PC-3 (cell line): ENCODE measurements around the gene DNAJA3. TPM values are rescaled to one million over a fixed set of nuclear protein-coding genes. Genes with fewer than 3 reads are reported as not detected.

Experiments used
- ATAC-seq: fragments of 200-7000 bp; cut with Tn5 transposase; 2 replicates; pipeline ENCODE4 v1.9.1; 2020; ENCODE audit warnings: mild to moderate bottlenecking, moderate library complexity
- BruUV-seq: library from RNA; stranded (reverse); fragments of 400-500 nt; replicated peaks from 2 replicates; lab custom pipeline; 2021; lab: Mats Ljungman, UMichigan
- CTCF ChIA-PET: fragments of 300-600 bp; sonication (Branson Sonifier 250); formaldehyde crosslinking; loops from one replicate; lab custom pipeline; 2022; ENCODE audit warnings: antibody characterized with exemption; lab: Charles Lee
- POLR2A ChIA-PET: fragments of 300-600 bp; sonication (Branson Sonifier 250); formaldehyde crosslinking; loops from one replicate; lab custom pipeline; 2022; ENCODE audit warnings: antibody characterized with exemption; ENCODE audit not compliant: unreplicated experiment; lab: Charles Lee
- DNase-seq: peaks from one replicate; pipeline ENCODE4 v3.0.0-alpha.2; 2015
- H2AFZ ChIP-seq: fragments of 300-600 bp; sonication (generic); 2 replicates; pipeline ENCODE4 v1.6.0; 2016; ENCODE audit warnings: antibody characterized with exemption, low read length
- H3F3A ChIP-seq: fragments of 300-600 bp; sonication (generic); one replicate; pipeline ENCODE4 v1.6.0; 2017; ENCODE audit warnings: antibody characterized with exemption, low read length, control low read depth, mild to moderate bottlenecking; ENCODE audit not compliant: unreplicated experiment
- H3K27ac ChIP-seq: fragments of 300-600 bp; sonication (generic); 2 replicates; pipeline ENCODE4 v1.5.1; 2016; ENCODE audit warnings: mild to moderate bottlenecking, low read length
- H3K27me3 ChIP-seq: fragments of 300-600 bp; sonication (generic); 2 replicates; pipeline ENCODE4 v1.6.1; 2016; ENCODE audit warnings: low read length, mixed read lengths
- H3K36me3 ChIP-seq: fragments of 300-600 bp; sonication (generic); 2 replicates; pipeline ENCODE4 v1.6.1; 2016; ENCODE audit warnings: low read depth, mixed run types, low read length, mixed read lengths
- H3K4me1 ChIP-seq: fragments of 300-600 bp; sonication (generic); 2 replicates; pipeline ENCODE4 v1.5.1; 2016; ENCODE audit warnings: low read length; ENCODE audit not compliant: insufficient read depth
- H3K4me2 ChIP-seq: fragments of 300-600 bp; sonication (generic); 2 replicates; pipeline ENCODE4 v1.6.0; 2016; ENCODE audit warnings: low read length
- H3K4me3 ChIP-seq: fragments of 300-600 bp; sonication (generic); 2 replicates; pipeline ENCODE4 v1.5.1; 2016; ENCODE audit warnings: mild to moderate bottlenecking, low read length, mixed read lengths
- H3K79me2 ChIP-seq: fragments of 300-600 bp; sonication (generic); 2 replicates; pipeline ENCODE4 v1.6.1; 2017; ENCODE audit warnings: low read length, mixed read lengths
- H3K9ac ChIP-seq: fragments of 300-600 bp; sonication (generic); 2 replicates; pipeline ENCODE4 v1.6.0; 2016; ENCODE audit warnings: mild to moderate bottlenecking, low read length
- H3K9me2 ChIP-seq: fragments of 300-600 bp; sonication (generic); replicated peaks from 2 replicates; pipeline ENCODE4 v1.6.1; 2016; ENCODE audit warnings: mixed run types, low read length, mixed read lengths
- H3K9me3 ChIP-seq: fragments of 300-600 bp; sonication (generic); 2 replicates; pipeline ENCODE4 v1.6.1; 2016; ENCODE audit warnings: low read length, mixed read lengths
- H4K20me1 ChIP-seq: fragments of 300-600 bp; sonication (generic); 2 replicates; pipeline ENCODE4 v1.6.1; 2016; ENCODE audit warnings: low read length, mixed read lengths
- EZH2 ChIP-seq: fragments of 300-600 bp; sonication (generic); IDR thresholded peaks from one replicate; pipeline ENCODE4 v1.6.1; 2017; ENCODE audit warnings: antibody characterized with exemption, mild to moderate bottlenecking, low read length; ENCODE audit not compliant: unreplicated experiment
- EZH2phosphoT487 ChIP-seq: fragments of 300-600 bp; sonication (generic); IDR thresholded peaks from 2 replicates; pipeline ENCODE4 v1.6.1; 2018; ENCODE audit warnings: mild to moderate bottlenecking, antibody characterized with exemption, low read length, borderline replicate concordance
- intact Hi-C: fragments of 100-400 bp; cut with micrococcal nuclease; formaldehyde crosslinking; loops from 2 replicates; pipeline ENCODE4 v1.9.0; 2023
- total RNA-seq: library from RNA; depleted of rRNA; stranded (reverse); fragments of >200 nt; gene quantifications from 2 replicates; pipeline ENCODE4 v1.2.3, GENCODE V29; 2014
- TF ChIP-seq, protein P1 (sequence below): fragments of 300-600 bp; sonication (generic); conservative IDR thresholded peaks from 2 replicates; pipeline ENCODE4 v1.5.1; 2017; ENCODE audit warnings: antibody characterized with exemption, low read depth, mild to moderate bottlenecking, low read length

Gene DNAJA3
- total RNA-seq, 1 experiment from 2014 or later = 123 TPM

DNA sequence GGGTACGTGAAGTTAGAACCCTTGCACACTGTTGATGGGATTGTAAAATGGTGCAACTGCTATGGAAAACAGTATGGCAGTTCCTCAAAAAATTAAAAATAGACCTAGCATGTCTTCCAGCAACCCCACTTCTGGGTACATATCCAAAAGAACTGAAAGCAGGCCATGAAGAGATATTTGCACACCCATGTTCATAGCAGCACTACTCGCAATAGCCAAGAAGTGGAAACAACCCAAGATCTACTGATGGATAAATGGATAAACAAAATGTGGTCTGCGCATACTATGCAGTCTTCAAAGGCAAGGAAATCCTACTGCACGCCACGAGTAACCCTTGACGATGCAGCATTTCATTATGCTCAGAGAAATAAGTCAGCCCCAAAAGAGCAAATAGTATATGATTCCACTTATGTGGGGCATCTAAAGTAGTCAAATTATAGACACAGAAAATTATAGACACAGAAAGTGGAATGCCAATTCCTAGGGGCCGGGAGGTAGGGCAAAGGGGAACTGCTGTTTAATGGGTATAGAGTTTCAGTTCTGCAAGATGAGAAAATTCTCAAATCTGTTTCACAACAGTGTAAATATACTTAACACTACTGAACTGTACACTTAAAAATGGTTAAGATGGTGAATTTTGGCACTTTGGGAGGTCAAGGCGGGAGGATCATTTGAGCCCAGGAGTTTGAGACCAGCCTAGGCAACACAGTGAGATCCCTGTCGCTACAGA is 26.5 kb upstream of the DNAJA3 start:
- no peak for TF ChIP-seq EZH2phosphoT487
- TF ChIP-seq, protein P1, sequence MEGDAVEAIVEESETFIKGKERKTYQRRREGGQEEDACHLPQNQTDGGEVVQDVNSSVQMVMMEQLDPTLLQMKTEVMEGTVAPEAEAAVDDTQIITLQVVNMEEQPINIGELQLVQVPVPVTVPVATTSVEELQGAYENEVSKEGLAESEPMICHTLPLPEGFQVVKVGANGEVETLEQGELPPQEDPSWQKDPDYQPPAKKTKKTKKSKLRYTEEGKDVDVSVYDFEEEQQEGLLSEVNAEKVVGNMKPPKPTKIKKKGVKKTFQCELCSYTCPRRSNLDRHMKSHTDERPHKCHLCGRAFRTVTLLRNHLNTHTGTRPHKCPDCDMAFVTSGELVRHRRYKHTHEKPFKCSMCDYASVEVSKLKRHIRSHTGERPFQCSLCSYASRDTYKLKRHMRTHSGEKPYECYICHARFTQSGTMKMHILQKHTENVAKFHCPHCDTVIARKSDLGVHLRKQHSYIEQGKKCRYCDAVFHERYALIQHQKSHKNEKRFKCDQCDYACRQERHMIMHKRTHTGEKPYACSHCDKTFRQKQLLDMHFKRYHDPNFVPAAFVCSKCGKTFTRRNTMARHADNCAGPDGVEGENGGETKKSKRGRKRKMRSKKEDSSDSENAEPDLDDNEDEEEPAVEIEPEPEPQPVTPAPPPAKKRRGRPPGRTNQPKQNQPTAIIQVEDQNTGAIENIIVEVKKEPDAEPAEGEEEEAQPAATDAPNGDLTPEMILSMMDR = no peak
- TF ChIP-seq EZH2 = no peak
- Histone ChIP-seq H3F3A (no peaks in the 10 kb centered on the region), H3K4me2 (no peak overlapping the region), H3K36me3 (no peaks in the 10 kb centered on the region), H3K27me3 (no peaks in the 10 kb centered on the region), H4K20me1 (no peaks in the 10 kb centered on the region), H3K79me2 (no peaks in the 10 kb centered on the region), H3K9me2 (no peaks in the 10 kb centered on the region), H3K4me1 (no peaks in the 10 kb centered on the region), H3K9ac (no peak overlapping the region), H3K9me3 (no peaks in the 10 kb centered on the region), H3K4me3 (no peak overlapping the region), H3K27ac (no peak overlapping the region), H2AFZ (no peak overlapping the region)
- BruUV-seq = no TSS peak
- CTCF ChIA-PET = no interaction called here
- ATAC-seq (no peak), DNase-seq (no peak)
- POLR2A ChIA-PET = no interaction called here
- intact Hi-C loops = no loop called here

DNA sequence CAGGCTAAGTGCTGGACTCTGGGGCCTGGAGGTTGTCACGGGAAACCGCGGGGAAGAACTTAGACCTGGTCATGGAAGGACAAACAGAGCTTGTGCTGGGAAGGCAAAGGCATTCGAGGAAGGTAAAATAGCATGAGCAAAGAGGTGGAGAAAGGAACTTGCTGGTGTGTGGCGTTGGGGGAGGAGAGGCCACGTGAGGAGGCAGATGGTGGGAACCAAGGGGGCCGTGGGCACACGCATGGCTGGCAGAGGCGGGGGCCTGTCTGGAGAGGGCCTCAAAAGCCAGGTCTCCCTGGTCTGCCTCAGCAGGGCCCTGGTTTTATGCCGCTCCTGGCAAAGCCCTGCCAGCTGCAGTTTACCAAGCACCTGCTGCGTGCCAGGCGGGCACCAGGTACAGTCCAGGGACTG is 24.6 kb upstream of the DNAJA3 start:
- POLR2A ChIA-PET = no interaction called here

More for the DNA sequence above, 24.6 kb upstream of the DNAJA3 start:
- H3K4me2 ChIP-seq = no peak overlapping the region
- H3K4me1 ChIP-seq = no peaks in the 10 kb centered on the region
- DNase-seq (no peak), ATAC-seq (no peak)
- TF ChIP-seq EZH2phosphoT487 (no peak), EZH2 (no peak)
- TF ChIP-seq, protein P1 = no peak
- no TSS peak for BruUV-seq
- H3K36me3 ChIP-seq = no peaks in the 10 kb centered on the region
- H3K9ac ChIP-seq = no peak overlapping the region
- H4K20me1 ChIP-seq = no peaks in the 10 kb centered on the region
- no peaks in the 10 kb centered on the region for H3K9me3 ChIP-seq
- H2AFZ ChIP-seq = no peak overlapping the region
- no peaks in the 10 kb centered on the region for H3K79me2 ChIP-seq
- CTCF ChIA-PET = no interaction called here
- H3K27me3 ChIP-seq = no peaks in the 10 kb centered on the region
- no peaks in the 10 kb centered on the region for H3K9me2 ChIP-seq
- no peaks in the 10 kb centered on the region for H3F3A ChIP-seq
- no peak overlapping the region for H3K27ac ChIP-seq
- H3K4me3 ChIP-seq = no peak overlapping the region
- intact Hi-C loops = no loop called here
